C4-2B (cell line): Measurements from ENCODE around the gene PROX1.

ENCODE experiments used
- H3K27ac ChIP-seq: fragments of 450-650 bp; 2 replicates; pipeline ENCODE4 v1.5.1; 2017
- ZFX ChIP-seq: fragments of 450-650 bp; IDR thresholded peaks from 2 replicates; pipeline ENCODE4 v1.6.1; 2017
- TF ChIP-seq, protein P1 (sequence below): fragments of 450-650 bp; conservative IDR thresholded peaks from 2 replicates; pipeline ENCODE4 v1.5.1; 2017; ENCODE audit warnings: mild to moderate bottlenecking

The PROX1 gene

GRCh38 chr1:213994888-213995287 lies 7.1 kb downstream of the PROX1 start:
- TF ChIP-seq, protein P1, sequence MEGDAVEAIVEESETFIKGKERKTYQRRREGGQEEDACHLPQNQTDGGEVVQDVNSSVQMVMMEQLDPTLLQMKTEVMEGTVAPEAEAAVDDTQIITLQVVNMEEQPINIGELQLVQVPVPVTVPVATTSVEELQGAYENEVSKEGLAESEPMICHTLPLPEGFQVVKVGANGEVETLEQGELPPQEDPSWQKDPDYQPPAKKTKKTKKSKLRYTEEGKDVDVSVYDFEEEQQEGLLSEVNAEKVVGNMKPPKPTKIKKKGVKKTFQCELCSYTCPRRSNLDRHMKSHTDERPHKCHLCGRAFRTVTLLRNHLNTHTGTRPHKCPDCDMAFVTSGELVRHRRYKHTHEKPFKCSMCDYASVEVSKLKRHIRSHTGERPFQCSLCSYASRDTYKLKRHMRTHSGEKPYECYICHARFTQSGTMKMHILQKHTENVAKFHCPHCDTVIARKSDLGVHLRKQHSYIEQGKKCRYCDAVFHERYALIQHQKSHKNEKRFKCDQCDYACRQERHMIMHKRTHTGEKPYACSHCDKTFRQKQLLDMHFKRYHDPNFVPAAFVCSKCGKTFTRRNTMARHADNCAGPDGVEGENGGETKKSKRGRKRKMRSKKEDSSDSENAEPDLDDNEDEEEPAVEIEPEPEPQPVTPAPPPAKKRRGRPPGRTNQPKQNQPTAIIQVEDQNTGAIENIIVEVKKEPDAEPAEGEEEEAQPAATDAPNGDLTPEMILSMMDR: no peak
- TF ChIP-seq ZFX: no peak

GRCh38 chr1:213995603-213996002 lies 7.8 kb downstream of the PROX1 start:
- no peak overlapping the region for H3K27ac ChIP-seq
- TF ChIP-seq ZFX: no peak
- TF ChIP-seq, protein P1: no peak

More at GRCh38 chr1:213994888-213995287, 7.1 kb downstream of the PROX1 start:
- no peak overlapping the region for H3K27ac ChIP-seq

- TF ChIP-seq, protein P1: no peak
- no peak for TF ChIP-seq ZFX
- H3K27ac ChIP-seq: no peak overlapping the region
Measured at GRCh38 chr1:213996320-213997037, 8.7 kb downstream of the PROX1 start.

GRCh38 chr1:213997038-213997771 lies 9.4 kb downstream of the PROX1 start:
- TF ChIP-seq ZFX: no peak
- TF ChIP-seq, protein P1: no peak
- no peak overlapping the region for H3K27ac ChIP-seq

GRCh38 chr1:213997772-213998107 lies 10.0 kb downstream of the PROX1 start:
- no peak overlapping the region for H3K27ac ChIP-seq

DNA sequence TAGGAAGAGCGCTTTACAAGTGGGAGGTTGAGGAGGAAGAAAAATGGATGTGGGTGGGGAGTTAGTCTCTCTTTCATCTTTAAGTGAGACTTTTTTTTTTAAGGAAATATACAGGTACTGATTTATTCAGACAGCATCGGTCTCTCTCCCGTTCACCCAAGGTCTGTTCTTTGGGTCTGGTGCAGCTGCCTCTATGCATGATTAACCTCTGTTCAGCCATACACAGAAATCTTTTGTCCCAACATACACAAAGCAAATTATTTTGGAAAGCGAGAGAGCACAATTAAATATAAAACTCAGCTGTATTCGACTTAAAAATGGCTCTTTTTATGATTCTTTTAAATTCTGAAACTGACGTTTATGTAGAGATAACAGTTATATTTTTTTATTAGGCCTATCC lies 11.0 kb downstream of the PROX1 start:
- H3K27ac ChIP-seq: no peak overlapping the region
- no peak for TF ChIP-seq ZFX
- TF ChIP-seq, protein P1: no peak

More at GRCh38 chr1:213997772-213998107, 10.0 kb downstream of the PROX1 start:
- TF ChIP-seq, protein P1: no peak
- TF ChIP-seq ZFX: no peak

DNA sequence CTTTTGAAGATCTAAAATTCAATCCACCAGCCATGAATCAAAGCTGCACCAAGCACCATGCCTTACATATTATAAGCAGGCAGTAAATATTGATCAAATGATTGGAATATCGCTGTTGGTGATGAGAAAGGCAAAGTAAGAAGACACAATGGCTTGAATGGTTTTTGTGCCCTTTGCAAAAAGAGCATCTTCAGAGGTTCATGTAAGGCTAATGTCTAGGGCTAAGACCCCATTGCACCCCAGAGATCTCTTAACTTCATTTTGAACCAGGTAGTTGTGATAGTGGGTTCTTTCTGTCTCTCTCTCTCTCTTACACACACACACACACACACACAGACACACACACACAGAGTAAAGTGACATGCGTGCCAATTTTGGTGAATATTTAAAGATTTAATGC lies 12.0 kb downstream of the PROX1 start:
- TF ChIP-seq, protein P1: no peak
- no peak for TF ChIP-seq ZFX
- no peak overlapping the region for H3K27ac ChIP-seq
